HCT116 (cell line): ENCODE data around the gene GSPT1.

Experiments used
- CTCF ChIP-seq, 3 experiments: fragments of 200-600 bp in 1 of 3; sonication (generic) in 1 of 3; IDR thresholded peaks in 2 of 3; conservative IDR thresholded peaks in 1 of 3; 2 replicates each; pipeline ENCODE4 v1.5.1; 2012 to 2017; ENCODE audit warnings: low read depth in 2 of 3, low read length in 2 of 3, antibody characterized with exemption in 1 of 3, borderline replicate concordance in 1 of 3, control low read depth in 1 of 3, mild to moderate bottlenecking in 1 of 3, mixed read lengths in 1 of 3, mixed run types in 1 of 3, moderate library complexity in 1 of 3; ENCODE audit not compliant: insufficient read depth in 1 of 3
- TF ChIP-seq, protein P1 (sequence below): IDR thresholded peaks from 2 replicates; pipeline ENCODE4 v1.6.1; 2012; ENCODE audit warnings: low read depth

GRCh38 chr16:11964761-11965551 lies 49.2 kb upstream of the GSPT1 start, which contains the start of gene TNFRSF17:
- no peak for TF ChIP-seq CTCF (IDR thresholded peaks at IDR 0.05 in 2 of 3, conservative IDR thresholded peaks at IDR 0.05 in 1 of 3; ENCODE audit: borderline replicate concordance in 1 of 3, insufficient read depth in 1 of 3, low read depth in 2 of 3, low read length in 2 of 3)
- TF ChIP-seq, protein P1, sequence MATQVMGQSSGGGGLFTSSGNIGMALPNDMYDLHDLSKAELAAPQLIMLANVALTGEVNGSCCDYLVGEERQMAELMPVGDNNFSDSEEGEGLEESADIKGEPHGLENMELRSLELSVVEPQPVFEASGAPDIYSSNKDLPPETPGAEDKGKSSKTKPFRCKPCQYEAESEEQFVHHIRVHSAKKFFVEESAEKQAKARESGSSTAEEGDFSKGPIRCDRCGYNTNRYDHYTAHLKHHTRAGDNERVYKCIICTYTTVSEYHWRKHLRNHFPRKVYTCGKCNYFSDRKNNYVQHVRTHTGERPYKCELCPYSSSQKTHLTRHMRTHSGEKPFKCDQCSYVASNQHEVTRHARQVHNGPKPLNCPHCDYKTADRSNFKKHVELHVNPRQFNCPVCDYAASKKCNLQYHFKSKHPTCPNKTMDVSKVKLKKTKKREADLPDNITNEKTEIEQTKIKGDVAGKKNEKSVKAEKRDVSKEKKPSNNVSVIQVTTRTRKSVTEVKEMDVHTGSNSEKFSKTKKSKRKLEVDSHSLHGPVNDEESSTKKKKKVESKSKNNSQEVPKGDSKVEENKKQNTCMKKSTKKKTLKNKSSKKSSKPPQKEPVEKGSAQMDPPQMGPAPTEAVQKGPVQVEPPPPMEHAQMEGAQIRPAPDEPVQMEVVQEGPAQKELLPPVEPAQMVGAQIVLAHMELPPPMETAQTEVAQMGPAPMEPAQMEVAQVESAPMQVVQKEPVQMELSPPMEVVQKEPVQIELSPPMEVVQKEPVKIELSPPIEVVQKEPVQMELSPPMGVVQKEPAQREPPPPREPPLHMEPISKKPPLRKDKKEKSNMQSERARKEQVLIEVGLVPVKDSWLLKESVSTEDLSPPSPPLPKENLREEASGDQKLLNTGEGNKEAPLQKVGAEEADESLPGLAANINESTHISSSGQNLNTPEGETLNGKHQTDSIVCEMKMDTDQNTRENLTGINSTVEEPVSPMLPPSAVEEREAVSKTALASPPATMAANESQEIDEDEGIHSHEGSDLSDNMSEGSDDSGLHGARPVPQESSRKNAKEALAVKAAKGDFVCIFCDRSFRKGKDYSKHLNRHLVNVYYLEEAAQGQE: no peak
